Endodermal cell (in vitro differentiated cells): ENCODE results near the gene MARCHF2. TPM values are rescaled to one million over a fixed set of nuclear protein-coding genes. Genes with fewer than 3 reads are reported as not detected.
"Not testable (repeated sequence)": the region's sequence is repeated elsewhere in the genome, so short reads cannot be mapped to it uniquely, and the experiment has no call there.

Experiments used
- DNase-seq: peaks from one replicate; pipeline ENCODE4 v3.0.0-alpha.2; 2017
- H3K27ac ChIP-seq: 2 replicates; pipeline ENCODE4 v1.5.1; 2013; ENCODE audit warnings: mild to moderate bottlenecking, low read depth, low read length, moderate library complexity
- H3K27me3 ChIP-seq: 2 replicates; pipeline ENCODE4 v1.6.1; 2013; ENCODE audit warnings: mild to moderate bottlenecking, low read length, moderate library complexity; ENCODE audit not compliant: insufficient read depth, control insufficient read depth, poor library complexity, severe bottlenecking
- H3K36me3 ChIP-seq: 2 replicates; pipeline ENCODE4 v1.7.0; 2013; ENCODE audit warnings: mild to moderate bottlenecking, low read length, moderate library complexity; ENCODE audit not compliant: control insufficient read depth, insufficient read depth
- H3K4me1 ChIP-seq: one replicate; pipeline ENCODE4 v1.7.0; 2013; ENCODE audit warnings: low read length; ENCODE audit not compliant: control insufficient read depth, insufficient read depth
- H3K4me3 ChIP-seq: 2 replicates; pipeline ENCODE4 v1.5.1; 2013; ENCODE audit warnings: mild to moderate bottlenecking, low read length, moderate library complexity
- H3K9ac ChIP-seq: 2 replicates; pipeline ENCODE4 v1.6.1; 2013; ENCODE audit warnings: mild to moderate bottlenecking, low read length, moderate library complexity; ENCODE audit not compliant: poor library complexity, severe bottlenecking; ENCODE audit errors: extremely low read depth
- H3K9me3 ChIP-seq: 2 replicates; pipeline ENCODE4 v1.6.1; 2013; ENCODE audit warnings: mild to moderate bottlenecking, low read length, moderate library complexity; ENCODE audit not compliant: control insufficient read depth
- H3K27ac Mint-ChIP-seq: 2 replicates; pipeline ENCODE4 v1.8.0; 2020; ENCODE audit warnings: mixed read lengths
- H3K27me3 Mint-ChIP-seq: 2 replicates; pipeline ENCODE4 v1.8.0; 2021; ENCODE audit warnings: mild to moderate bottlenecking, mixed read lengths; ENCODE audit not compliant: insufficient read depth
- H3K36me3 Mint-ChIP-seq: 2 replicates; pipeline ENCODE4 v1.8.0; 2020; ENCODE audit warnings: low read depth, mixed read lengths
- H3K4me1 Mint-ChIP-seq: 2 replicates; pipeline ENCODE4 v1.8.0; 2020; ENCODE audit warnings: mixed read lengths
- H3K4me3 Mint-ChIP-seq: 2 replicates; pipeline ENCODE4 v1.8.0; 2020; ENCODE audit warnings: mild to moderate bottlenecking, moderate library complexity, mixed read lengths
- H3K9me3 Mint-ChIP-seq: 2 replicates; pipeline ENCODE4 v1.8.0; 2020; ENCODE audit warnings: mild to moderate bottlenecking, mixed read lengths
- WGBS, 2 experiments: methylation state at CpG; one replicate each; pipeline versions ENCODE4 v1.1.5 to v1.1.7; 2013; ENCODE audit warnings: missing lambda C conversion rate in 2 of 2, mixed read lengths in 1 of 2; ENCODE audit not compliant: insufficient coverage in 1 of 2, insufficient read length in 1 of 2; 5-methylcytosine and 5-hydroxymethylcytosine counted together
- total RNA-seq, 2 donors: library from RNA; stranded (reverse); fragmentation: NEBNext Ultra II Directional in 1 of 2; extraction: Animal tissue kit (Norgen Biotek cat#: 25700) in 1 of 2; gene quantifications; 2 replicates in 1 of 2; 3 replicates in 1 of 2; pipeline ENCODE4 v1.2.1, GENCODE V29; 2021
- TF ChIP-seq, protein P1 (sequence below): fragments of 200-600 bp; sonication (generic); conservative IDR thresholded peaks from 2 replicates; pipeline ENCODE4 v1.5.0; 2021; ENCODE audit warnings: antibody characterized with exemption, mild to moderate bottlenecking

Gene MARCHF2
- total RNA-seq, 2 donors from 2014 or later: 31.8 to 35.9 TPM

DNA sequence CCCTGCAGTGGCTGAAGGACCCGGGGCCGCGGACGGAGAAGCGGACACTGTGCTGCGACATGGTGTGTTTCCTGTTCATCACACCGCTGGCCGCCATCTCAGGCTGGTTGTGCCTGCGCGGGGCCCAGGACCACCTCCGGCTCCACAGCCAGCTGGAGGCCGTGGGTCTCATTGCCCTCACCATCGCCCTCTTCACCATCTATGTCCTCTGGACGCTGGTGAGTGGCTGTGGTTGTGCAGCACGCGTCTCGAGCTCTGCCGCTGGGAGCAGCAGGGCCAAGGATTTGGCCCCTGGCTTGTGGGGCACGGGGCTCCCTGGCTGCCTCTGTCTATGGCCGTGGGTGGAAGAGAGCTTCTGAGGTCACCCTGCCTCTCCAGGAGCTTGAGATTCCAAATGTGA is 17.5 kb downstream of the MARCHF2 start:
- Histone ChIP-seq H3K9ac (no peak overlapping the region), H3K27me3 (no peaks in the 10 kb centered on the region), H3K4me1 (no peaks in the 10 kb centered on the region), H3K9me3 (no peaks in the 10 kb centered on the region), H3K27ac (no peak overlapping the region), H3K4me3 (no peak overlapping the region), H3K36me3 (peaks cover 4% of the 10 kb centered on the region)
- no peak overlapping the region for H3K4me3 Mint-ChIP-seq
- TF ChIP-seq, protein P1, sequence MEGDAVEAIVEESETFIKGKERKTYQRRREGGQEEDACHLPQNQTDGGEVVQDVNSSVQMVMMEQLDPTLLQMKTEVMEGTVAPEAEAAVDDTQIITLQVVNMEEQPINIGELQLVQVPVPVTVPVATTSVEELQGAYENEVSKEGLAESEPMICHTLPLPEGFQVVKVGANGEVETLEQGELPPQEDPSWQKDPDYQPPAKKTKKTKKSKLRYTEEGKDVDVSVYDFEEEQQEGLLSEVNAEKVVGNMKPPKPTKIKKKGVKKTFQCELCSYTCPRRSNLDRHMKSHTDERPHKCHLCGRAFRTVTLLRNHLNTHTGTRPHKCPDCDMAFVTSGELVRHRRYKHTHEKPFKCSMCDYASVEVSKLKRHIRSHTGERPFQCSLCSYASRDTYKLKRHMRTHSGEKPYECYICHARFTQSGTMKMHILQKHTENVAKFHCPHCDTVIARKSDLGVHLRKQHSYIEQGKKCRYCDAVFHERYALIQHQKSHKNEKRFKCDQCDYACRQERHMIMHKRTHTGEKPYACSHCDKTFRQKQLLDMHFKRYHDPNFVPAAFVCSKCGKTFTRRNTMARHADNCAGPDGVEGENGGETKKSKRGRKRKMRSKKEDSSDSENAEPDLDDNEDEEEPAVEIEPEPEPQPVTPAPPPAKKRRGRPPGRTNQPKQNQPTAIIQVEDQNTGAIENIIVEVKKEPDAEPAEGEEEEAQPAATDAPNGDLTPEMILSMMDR: no peak
- peaks cover 4% of the 10 kb centered on the region for H3K4me1 Mint-ChIP-seq
- H3K9me3 Mint-ChIP-seq: no peaks in the 10 kb centered on the region
- no peak for DNase-seq
- H3K27ac Mint-ChIP-seq: no peak overlapping the region
- WGBS, 2 experiments: 97% methylated on average over 19 to 20 of the region's 20 CpGs
- no peaks in the 10 kb centered on the region for H3K27me3 Mint-ChIP-seq
- H3K36me3 Mint-ChIP-seq: peaks cover 29% of the 10 kb centered on the region

DNA sequence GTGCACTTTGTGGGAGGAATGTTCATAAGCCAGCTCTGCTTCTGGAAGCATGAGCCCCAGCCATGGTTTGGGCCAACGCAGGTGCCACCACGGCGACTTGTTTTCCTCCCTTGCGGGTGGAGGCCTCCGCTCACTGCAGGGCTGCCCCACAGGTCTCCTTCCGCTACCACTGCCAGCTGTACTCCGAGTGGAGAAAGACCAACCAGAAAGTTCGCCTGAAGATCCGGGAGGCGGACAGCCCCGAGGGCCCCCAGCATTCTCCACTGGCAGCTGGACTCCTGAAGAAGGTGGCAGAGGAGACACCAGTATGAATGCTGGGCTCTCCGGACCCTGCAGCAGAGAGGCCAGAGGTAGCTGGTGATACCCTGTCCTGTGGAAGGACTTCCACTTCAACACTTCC is 25.1 kb downstream of the MARCHF2 start:
- H3K36me3 Mint-ChIP-seq: peaks cover 28% of the 10 kb centered on the region
- TF ChIP-seq, protein P1: no peak
- peaks cover 6% of the 10 kb centered on the region for H3K4me1 Mint-ChIP-seq
- no peak overlapping the region for H3K9ac ChIP-seq
- no peaks in the 10 kb centered on the region for H3K9me3 ChIP-seq
- no peak overlapping the region for H3K27ac ChIP-seq
- DNase-seq: no peak
- H3K4me3 ChIP-seq: no peak overlapping the region
- no peak overlapping the region for H3K27ac Mint-ChIP-seq
- H3K4me1 ChIP-seq: no peaks in the 10 kb centered on the region
- H3K9me3 Mint-ChIP-seq: no peaks in the 10 kb centered on the region
- no peaks in the 10 kb centered on the region for H3K27me3 ChIP-seq
- H3K36me3 ChIP-seq: no peaks in the 10 kb centered on the region
- H3K4me3 Mint-ChIP-seq: no peak overlapping the region
- WGBS, 2 experiments: 92 to 96% methylated on average over 12 of the region's 12 CpGs
- no peaks in the 10 kb centered on the region for H3K27me3 Mint-ChIP-seq

DNA sequence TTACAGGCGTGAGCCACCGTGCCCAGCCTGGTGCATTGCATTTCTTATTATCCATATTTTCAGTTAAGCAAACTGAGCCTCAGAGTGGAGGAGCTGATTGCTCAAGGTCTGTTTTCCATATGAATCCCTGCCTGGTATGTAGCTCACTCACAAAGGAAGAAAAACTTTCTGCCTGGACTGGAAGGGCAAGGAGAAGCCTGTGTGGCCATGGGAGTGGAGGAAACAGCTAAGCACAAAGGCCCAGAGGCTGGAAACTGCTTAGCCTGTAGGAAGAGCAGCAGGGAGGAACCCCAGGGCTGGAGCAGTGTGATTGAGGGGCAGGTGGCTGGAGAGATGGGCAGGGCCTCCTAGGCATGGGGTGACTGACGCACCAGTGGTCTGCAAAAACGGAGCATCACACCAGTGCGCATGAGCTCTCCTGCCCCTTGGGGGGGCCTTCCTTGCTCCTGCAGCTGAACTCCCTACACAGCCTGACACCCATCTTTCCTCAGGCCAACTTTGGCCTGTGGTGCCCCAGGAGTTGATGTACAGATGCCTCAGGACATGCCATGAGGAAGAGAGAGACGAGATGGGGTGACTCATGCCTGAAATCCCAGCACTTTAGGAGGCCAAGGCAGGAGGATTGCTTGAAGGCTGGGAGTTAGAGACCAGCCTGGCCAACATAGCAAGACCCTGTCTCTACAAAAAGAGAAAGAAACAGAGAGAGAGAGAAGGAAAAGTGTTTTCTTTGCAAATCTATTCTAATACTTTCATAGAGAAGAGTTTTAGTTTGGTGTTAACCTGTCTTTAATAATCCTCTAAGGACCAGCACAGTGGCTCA is 28.8 kb downstream of the MARCHF2 start:
- TF ChIP-seq, protein P1: no peak
- H3K9ac ChIP-seq: no peak overlapping the region

DNA sequence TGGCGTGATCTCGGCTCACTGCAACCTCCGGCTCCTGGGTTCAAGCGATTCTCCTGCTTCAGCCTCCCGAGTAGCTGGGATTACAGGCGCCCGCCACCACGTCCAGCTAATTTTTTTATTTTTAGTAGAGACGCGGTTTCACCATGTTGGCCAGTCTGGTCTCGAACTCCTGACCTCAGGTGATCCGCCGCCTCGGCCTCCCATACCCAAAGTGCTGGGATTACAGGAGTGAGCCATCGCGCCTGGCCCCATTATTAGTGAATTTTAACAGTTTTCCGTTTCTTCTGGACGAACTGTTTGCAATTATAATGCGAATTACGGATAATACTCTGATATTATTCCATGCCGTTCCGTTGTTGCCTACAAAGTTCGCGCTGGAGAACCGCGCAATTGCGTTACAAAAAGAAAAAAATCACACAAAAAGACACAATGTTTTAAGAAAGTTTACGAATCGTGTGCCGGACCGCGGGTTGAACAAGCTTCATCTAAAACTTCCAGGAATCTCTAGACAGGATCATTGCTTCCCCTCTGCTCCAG is 31.1 kb downstream of the MARCHF2 start:
- H3K9me3 Mint-ChIP-seq, H3K27me3 Mint-ChIP-seq, H3K9me3 ChIP-seq, DNase-seq, H3K4me1 ChIP-seq, H3K27ac ChIP-seq, H3K27me3 ChIP-seq: not testable (repeated sequence)
- peak overlapping the region; percentile 96 for H3K4me3 ChIP-seq
- WGBS, 2 experiments: 50 to 71% methylated on average over 22 to 32 of the region's 32 CpGs
- peak overlapping the region; percentile 99 for H3K9ac ChIP-seq
- Mint-ChIP-seq H3K36me3 (peaks cover 30% of the 10 kb centered on the region), H3K4me1 (peaks cover 32% of the 10 kb centered on the region), H3K4me3 (peak overlapping the region; percentile 95), H3K27ac (peak overlapping the region; percentile 93)
- peaks cover 18% of the 10 kb centered on the region for H3K36me3 ChIP-seq

More for the DNA sequence above, 28.8 kb downstream of the MARCHF2 start:
- Histone ChIP-seq H3K27me3 (no peaks in the 10 kb centered on the region), H3K36me3 (peaks cover 12% of the 10 kb centered on the region), H3K4me3 (no peak overlapping the region), H3K4me1 (no peaks in the 10 kb centered on the region), H3K27ac (peak overlapping the region; percentile 57), H3K9me3 (no peaks in the 10 kb centered on the region)
- H3K4me3 Mint-ChIP-seq: no peak overlapping the region
- H3K36me3 Mint-ChIP-seq: peaks cover 31% of the 10 kb centered on the region
- peaks cover 17% of the 10 kb centered on the region for H3K4me1 Mint-ChIP-seq
- H3K27me3 Mint-ChIP-seq: no peaks in the 10 kb centered on the region
- WGBS, 2 experiments: 87 to 95% methylated on average over 2 to 6 of the region's 6 CpGs
- H3K9me3 Mint-ChIP-seq: no peaks in the 10 kb centered on the region
- peak overlapping the region; percentile 78 for H3K27ac Mint-ChIP-seq
- DNase-seq: peak; percentile 58
